ENCODE results near the gene IQCH.
A peak's percentile ranks its signal among the peaks of the same experiment; 100 is the strongest.

Gene IQCH

GRCh38 chr15:67528513-67528912, 273.9 kb downstream of the IQCH start:
- no peak overlapping the region for H3K4me3 ChIP-seq (ENCODE audit: low read depth, low read length)
- TF ChIP-seq CTCF (IDR thresholded peaks at IDR 0.05; ENCODE audit: borderline replicate concordance, insufficient read depth, low read depth, low read length), result no peak

- TF ChIP-seq CTCF (IDR thresholded peaks at IDR 0.05; ENCODE audit: borderline replicate concordance, insufficient read depth, low read depth, low read length), result no peak
- no peak overlapping the region for H3K4me3 ChIP-seq (ENCODE audit: low read depth, low read length)
Observed at GRCh38 chr15:67531379-67531914, 276.9 kb downstream of the IQCH start.

GRCh38 chr15:67533873-67534272, 279.3 kb downstream of the IQCH start:
- TF ChIP-seq CTCF (IDR thresholded peaks at IDR 0.05; ENCODE audit: borderline replicate concordance, insufficient read depth, low read depth, low read length), result no peak
- no peak overlapping the region for H3K4me3 ChIP-seq (ENCODE audit: low read depth, low read length)

- H3K4me3 ChIP-seq (ENCODE audit: low read depth, low read length), result no peak overlapping the region
- TF ChIP-seq CTCF (IDR thresholded peaks at IDR 0.05; ENCODE audit: borderline replicate concordance, insufficient read depth, low read depth, low read length), result no peak
Observed at GRCh38 chr15:67534360-67534759, 279.8 kb downstream of the IQCH start.

GRCh38 chr15:67537771-67538170, 283.2 kb downstream of the IQCH start:
- no peak for TF ChIP-seq CTCF (IDR thresholded peaks at IDR 0.05; ENCODE audit: borderline replicate concordance, insufficient read depth, low read depth, low read length)
- H3K4me3 ChIP-seq (ENCODE audit: low read depth, low read length), result no peak overlapping the region

GRCh38 chr15:67542420-67543347, 288.1 kb downstream of the IQCH start, which contains the start of gene MAP2K5:
Gene MAP2K5 (plus strand): TSS chr15:67542703. CDS start chr15:67543336, 633 bp downstream.
- peak within 1 kb of the TSS; percentile 76 for H3K4me3 ChIP-seq (ENCODE audit: low read depth, low read length)
- no peak for TF ChIP-seq CTCF (IDR thresholded peaks at IDR 0.05; ENCODE audit: borderline replicate concordance, insufficient read depth, low read depth, low read length)

- peak overlapping the region; percentile 76 for H3K4me3 ChIP-seq (ENCODE audit: low read depth, low read length)
- no peak for TF ChIP-seq CTCF (IDR thresholded peaks at IDR 0.05; ENCODE audit: borderline replicate concordance, insufficient read depth, low read depth, low read length)
Observed at GRCh38 chr15:67543348-67543718, 288.7 kb downstream of the IQCH start.

Data from GM12875 (cell line).